Measurements from ENCODE around the gene OSBPL10. TPM values are rescaled to one million over a fixed set of nuclear protein-coding genes. Genes with fewer than 3 reads are reported as not detected.

Gene OSBPL10
- total RNA-seq, 1 donor from 2014 or later: 80.4 TPM

DNA sequence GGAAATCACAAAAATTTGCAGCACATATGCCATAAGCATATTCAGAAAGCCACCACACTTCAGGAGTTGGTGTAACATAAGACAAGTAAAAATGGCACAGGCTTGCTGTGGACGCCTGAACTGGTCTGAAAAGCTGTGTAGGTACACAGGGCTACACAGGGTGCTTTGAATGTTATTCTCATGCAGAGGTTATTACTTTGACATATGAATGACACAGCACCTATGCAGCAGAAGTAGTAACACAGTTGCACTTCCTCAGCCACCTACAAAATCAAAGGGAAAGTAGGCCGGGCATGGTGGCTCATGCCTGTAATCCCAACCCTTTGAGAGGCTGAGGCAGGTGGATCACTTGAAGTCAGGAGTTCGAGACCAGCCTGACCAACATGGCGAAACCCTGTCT, 54.5 kb downstream of the OSBPL10 start:
- DNase-seq (ENCODE audit: extremely low read depth, low read depth, low spot score): no peak

DNA sequence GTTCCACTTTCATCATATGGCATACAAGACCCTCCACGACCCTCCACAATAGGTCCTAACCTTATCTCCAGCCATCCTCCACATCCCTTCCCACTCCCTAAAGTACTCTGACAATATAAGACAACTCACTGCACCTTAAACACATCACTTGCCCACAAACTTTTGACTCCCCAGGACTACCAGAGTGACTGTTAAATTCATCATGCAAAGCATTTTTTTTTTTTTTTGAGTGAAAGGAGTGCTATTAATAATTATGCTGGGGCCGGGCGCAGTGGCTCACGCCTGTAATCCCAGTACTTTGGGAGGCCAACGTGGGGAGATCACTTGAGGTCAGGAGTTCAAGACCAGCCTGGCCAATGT, 55.8 kb downstream of the OSBPL10 start:
- DNase-seq (ENCODE audit: extremely low read depth, low read depth, low spot score): no peak

DNA sequence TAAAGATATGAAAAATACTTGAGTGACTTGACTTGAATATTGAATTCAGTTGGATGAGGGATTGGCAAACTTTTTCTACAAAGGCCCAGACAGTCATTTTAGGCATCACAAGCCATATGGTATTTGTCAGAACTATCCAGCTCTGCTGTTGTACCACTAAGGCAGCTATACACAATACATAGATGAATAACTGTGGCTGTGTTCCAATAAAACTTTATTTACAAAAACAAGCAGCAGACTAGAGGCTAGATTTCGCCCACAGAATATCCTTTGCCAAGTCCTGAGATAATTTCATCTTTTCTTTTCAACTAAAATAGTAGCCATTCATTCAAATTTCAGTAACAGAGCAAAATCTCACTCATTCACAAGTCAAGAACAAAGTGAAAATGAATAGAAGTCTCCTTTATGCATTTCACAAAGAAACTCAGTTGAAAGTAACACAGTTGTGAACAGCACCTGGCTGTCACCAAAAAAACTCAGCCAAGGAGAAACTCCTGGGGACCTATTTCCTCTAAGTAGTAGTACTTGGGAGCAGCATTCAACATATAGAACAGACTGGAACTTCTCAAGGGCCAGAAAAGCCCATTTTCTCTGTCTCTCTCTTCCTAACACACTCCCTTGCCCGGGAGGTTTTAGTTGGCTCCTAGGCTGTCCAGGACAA, 56.3 kb downstream of the OSBPL10 start:
- no peak for DNase-seq (ENCODE audit: extremely low read depth, low read depth, low spot score)

DNA sequence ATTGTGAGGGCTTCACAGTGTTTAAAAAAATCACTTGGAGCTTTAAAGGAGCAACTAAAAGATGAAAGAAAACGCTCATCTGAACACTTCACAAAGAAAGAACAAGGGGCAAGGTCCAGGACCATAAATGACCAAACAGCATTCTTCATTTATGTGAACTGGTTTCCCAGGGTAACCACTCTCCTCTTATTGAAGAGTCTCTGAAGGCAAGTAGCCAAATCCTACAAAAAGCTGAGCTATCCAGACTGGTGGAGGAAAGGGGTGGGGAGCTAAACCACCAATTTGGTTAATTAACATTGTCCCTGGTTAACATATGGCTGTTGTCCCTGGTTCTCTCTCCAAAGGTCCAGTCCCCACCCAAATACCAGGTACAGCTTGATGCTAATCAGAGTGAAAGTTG, 58.1 kb downstream of the OSBPL10 start:
- DNase-seq (ENCODE audit: extremely low read depth, low read depth, low spot score): no peak

DNA sequence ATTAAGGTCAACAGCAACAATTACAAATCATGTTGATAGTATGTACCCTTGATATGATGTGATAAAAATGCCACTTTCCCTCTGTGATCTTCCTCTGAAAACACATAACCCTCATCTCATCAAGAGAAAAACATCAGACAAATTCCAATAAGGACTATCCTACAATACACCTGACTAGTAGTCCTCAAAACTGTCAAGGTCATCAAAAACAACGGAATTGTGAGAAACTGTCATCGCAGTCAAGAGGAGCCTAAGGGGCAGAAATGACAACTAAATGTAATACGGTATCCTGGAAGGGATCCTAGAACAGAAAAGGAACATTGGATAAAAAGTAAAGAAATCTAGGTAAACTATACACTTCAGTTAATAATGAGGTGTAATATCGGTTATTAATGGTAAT, 59.2 kb downstream of the OSBPL10 start:
- DNase-seq (ENCODE audit: extremely low read depth, low read depth, low spot score): no peak

DNA sequence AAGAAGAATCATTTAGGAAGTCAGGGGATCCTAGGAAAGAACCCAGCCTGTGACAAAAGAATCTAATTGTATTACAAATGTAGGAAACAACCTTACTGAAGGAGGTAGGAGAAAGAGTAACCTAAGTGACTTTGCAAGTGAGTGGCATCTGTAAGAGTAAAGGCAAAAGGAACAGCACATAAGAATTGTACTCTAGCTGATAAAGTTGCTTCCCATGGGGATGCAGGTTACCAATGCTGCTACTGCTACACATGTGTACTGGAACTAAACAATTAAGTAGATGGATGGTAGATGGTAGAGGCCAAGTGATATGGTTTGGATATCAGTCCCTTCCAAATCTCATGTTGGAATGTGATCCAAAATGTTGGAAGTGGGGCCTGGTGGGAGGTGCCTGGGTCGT, 60.8 kb downstream of the OSBPL10 start:
- no peak for DNase-seq (ENCODE audit: extremely low read depth, low read depth, low spot score)

DNA sequence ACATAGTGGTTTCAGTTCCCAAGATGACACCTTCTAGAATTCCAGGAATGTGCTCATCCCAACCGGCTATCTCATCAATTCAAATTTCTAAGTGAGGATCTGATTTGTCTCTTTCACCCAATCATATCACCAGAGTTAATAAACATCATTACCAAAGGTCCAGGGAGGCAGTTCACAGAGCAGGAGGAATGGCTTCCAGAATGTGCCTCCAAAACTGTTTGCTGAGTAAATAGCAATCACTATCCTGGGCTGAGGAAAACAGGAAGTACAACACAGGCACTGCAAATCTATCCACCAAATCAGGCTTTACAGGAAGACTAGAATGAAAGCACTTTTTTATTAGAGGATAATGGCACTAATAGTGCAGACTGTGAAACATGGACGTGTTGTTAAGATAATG, 61.5 kb downstream of the OSBPL10 start:
- DNase-seq (ENCODE audit: extremely low read depth, low read depth, low spot score): no peak

DNA sequence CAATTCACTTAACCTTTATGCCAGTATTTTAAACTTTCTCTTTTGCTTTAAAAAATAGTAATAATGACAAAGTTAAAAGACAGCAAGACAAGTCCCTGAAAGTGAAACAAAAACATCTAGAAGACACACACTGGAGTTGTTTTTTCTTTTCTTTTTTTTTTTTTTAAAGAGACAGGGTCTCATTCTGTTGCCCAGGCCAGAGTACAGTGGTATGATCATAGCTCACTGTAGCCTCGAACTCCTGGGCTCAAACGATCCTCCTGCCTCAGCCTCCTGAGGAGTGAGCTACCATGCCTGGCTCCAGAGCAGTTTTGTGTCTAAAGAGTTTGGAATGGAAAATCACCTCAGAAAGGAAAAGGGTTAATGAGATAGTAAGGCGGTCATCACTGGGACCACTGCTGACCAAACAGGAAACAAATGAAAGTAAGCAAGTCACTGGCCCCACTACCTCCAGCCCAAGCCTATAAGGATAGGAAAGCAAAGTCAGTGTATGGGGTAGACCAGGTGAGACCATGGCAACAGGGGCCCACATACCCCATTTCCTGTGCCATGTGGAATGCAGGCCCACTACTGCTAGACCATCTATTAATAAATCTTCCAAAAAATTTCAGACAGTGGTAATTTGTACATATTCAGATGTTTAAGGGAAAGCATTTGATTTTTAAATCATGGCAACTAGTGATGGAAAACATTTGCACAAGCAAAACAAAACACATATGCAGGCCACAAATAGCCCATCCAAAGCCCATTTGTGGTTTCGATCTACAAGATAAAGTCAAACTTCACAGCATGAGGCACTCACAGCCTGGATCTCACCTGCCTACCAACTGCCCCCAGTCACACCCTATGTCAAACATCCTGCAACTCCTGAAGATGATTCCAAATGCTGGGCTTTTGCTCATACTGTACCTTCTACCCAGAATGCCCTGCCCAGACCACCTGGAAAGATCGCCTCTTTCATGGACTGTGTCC, 62.6 kb downstream of the OSBPL10 start:
- no peak for DNase-seq (ENCODE audit: extremely low read depth, low read depth, low spot score)

DNA sequence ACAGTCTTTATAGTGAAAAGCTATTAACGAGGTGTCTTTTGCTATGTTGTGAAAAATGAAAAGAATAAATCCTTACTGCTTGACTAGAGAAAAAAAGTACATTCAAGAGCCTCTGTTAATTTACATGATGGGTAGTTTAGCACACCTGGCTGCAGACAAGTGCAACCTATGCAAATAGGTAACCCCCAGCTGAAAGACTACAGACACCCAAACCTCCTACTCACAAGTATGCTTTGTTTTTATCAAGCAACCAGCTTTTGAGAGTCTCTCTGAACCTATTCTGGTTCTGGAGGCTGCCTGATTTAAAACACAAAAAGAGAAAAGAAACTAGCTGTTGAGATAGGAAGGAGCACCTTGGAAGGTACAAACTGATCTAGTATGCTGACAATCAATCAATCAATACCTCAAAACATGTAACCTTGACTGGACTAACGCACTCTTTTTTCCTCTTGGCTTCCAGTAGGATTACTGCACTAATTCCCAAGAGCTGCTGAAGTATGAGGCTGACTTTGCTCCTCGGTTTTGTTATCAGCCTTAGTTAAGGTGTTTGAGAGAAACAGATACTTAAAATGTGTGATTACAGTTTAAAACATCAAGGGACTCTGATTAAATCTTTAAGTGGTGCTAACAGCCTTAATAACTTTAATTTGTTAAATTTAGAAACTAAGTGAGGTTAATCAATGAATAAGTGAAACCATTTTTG, 63.6 kb downstream of the OSBPL10 start:
- no peak for DNase-seq (ENCODE audit: extremely low read depth, low read depth, low spot score)

DNA sequence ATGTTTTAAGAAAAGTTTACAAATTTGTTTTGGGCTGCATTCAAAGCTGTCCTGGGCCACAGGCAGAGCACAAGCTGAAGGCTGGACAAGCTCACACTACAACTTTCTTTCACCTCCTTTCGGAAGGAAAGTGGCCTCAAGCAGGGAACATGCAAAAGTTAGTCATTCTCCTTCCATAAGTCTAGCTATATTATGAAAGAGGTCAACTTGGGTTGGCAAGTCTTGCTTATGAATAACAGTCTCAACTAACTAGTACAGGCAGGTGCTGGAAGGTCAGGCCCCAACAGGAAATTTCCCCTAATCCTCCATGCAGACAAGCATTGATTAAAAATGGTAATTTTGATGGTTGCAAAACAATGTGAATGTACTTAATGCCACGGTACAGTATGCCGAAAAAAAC, 69.4 kb downstream of the OSBPL10 start:
- no peak for DNase-seq (ENCODE audit: extremely low read depth, low read depth, low spot score)

DNA sequence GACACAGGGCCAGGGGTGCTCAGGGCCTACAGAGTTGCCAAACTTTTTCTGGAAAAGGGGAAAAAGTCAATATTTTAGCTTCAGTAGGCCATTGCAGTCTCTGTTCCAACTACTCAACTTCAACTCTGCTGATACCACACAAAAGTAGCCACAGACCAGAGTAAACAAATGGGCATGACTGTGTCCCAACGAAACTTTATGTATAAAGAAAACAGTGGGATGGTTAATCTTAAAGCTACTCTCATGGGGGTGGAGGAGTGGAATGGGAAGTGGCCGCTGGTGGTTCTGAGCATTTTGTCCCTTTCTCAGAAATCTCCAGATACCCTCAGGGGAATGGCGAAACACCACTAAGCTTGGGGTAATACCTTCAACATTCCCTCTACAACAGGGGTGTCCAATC, 69.9 kb downstream of the OSBPL10 start:
- DNase-seq (ENCODE audit: extremely low read depth, low read depth, low spot score): no peak

DNA sequence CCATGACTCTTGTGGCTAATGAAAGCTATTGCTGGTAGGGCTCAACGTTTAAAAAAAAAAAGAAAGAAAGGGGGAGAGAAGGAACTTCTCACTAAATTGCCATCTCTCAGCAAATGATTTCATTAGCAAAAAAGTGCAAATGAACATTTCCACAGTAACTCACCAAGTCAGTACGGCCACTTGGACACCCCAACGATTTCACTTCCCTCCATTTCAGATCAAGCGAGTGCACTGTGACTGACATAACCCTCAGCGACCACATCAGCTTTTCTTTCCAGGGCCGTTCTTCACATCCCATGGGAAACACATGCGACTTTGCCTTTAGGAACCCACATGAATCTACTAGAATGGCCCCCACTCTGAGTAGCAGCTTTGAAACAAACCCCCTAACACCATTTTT, 71.6 kb downstream of the OSBPL10 start:
- DNase-seq (ENCODE audit: extremely low read depth, low read depth, low spot score): no peak

DNA sequence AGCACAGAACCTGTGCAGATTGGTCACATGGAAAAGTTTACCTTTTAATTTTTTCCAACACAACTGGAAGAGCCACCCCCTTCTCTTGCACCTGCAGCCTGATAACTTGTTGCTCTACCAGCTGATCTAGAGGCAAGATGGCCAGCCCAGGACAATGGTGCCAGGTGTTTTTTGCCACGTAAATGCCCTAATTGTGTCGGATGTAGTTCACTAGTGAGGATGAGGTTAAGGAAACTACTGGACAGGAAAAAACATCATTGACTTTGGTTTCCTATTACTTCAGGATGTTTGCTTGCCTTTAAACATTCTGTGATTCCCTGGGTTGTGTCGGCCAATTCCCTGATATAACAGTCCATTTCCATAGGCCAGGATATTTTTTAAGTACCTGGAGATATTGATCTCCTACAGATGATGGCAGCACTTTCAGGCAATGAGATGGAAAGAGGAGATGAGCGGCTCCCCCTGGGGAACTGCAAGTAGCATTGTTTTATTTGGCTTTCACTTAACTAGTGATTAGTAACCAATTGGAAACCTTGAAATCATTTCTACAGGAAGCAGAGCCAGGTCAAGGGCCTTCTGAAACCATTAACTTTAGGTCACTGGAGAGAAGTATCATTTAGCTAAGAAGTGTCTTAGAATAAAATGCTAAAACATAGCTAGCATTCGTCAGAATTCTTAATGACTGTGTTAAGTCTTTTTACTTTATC, 72.5 kb downstream of the OSBPL10 start:
- DNase-seq (ENCODE audit: extremely low read depth, low read depth, low spot score): peak; percentile 16

DNA sequence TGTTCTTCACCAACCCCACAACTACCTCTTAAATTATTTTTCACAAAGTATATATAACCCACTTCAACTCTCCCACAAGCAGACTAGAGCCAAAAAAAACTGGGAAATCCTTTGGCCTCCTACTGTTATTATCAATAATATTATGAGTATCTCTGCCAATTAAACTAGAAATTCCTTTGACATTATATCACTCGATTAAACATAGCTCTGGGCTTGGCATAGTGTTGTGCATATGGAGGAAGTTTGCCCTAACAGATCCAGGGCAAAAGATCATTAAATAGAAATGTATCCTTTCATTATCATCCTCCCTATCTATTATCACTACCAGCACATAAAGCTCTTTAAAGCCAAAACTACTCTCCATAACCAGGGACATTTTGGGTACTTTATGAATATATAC, 74.9 kb downstream of the OSBPL10 start:
- DNase-seq (ENCODE audit: extremely low read depth, low read depth, low spot score): no peak

DNA sequence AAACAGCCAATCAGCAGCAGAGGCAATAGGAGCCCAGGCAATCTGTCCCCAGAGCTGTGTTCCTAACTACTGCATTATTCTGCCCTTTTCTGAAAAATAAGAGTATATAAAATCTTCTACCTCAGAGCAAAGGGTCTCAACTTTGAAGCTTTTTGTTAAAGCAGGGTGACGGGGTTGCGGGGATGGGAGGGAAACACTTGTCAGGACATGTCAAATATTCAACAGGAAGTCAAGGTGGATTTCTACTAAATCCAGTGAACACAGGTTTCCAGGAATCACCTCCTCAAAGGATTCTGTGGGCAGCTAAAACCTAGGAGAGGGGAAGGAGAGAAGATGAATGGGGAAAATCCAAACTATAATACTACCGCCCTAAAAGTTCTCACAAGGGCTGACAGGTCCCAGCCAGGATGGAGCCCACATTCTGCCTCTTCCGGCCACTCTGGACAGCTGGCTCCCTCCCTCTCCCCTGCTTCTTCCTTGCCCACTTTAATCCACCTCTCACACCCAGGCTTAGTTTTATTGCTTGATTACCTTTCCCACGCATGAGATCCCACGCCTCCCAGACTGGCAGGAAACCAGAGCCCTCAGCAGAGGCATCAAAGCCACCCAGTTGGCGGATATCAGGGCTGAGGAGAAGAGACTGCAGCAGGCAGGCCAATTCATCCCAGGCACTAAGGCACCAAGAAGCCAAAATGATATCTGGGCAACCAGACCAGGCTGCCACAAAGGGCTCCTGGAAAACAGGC, 77.2 kb downstream of the OSBPL10 start:
- DNase-seq (ENCODE audit: extremely low read depth, low read depth, low spot score): no peak

DNA sequence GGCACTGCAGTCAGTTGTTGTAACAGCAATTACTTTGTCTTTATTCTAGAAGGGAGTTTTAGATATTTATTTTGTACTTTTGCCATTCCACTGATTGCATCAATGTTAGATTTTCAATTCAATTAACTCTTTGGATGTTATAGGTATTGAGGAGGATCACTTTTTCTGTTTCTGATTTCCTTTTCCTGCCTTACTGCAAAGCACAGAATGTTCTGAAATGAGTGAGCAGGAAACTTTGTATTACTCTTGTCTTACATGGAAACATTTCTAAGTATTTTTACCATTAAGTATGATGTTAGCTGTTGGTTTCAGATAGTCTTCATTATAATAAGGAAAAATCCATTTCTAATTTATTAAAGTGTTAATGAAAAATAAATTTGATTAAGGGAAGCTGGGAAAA, 80.5 kb downstream of the OSBPL10 start:
- no peak for DNase-seq (ENCODE audit: extremely low read depth, low read depth, low spot score)

DNA sequence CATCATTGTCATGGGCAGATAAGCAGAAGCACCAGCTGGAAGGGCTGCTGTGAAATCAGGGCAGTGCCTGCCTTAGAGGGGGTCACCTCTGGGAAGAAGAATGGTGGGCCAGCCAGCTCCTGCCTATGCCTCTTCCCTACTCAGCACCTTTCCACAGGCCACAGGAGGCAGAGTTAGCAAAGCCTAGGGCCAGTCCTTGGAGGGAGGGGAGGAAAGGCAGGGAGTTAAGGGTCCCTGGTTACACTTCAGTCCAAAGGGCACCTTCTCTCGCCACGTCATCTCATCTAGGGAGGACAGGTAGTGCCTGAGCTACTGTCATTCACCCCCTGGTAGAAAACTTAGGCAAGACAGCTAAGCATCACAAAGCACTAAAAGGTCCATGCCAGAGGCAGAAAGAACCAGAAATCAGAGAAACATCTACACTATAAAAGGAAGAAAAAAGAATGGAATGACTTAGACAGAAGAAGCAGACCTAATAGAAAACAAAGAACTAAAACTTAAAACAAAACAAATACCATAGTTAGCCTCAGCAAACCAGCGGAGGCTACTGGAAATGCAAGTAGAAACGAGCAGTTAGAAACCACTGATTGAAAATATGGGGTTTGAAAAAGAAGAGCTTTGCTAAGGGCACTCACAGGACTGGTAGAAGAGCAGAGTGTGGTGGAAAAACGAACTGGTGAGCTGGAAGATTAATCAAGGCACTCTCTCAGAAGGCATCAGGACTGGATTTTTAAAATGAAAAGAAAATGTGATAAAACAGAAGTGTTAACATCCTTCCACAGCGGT, 84.2 kb downstream of the OSBPL10 start:
- no peak for DNase-seq (ENCODE audit: extremely low read depth, low read depth, low spot score)

DNA sequence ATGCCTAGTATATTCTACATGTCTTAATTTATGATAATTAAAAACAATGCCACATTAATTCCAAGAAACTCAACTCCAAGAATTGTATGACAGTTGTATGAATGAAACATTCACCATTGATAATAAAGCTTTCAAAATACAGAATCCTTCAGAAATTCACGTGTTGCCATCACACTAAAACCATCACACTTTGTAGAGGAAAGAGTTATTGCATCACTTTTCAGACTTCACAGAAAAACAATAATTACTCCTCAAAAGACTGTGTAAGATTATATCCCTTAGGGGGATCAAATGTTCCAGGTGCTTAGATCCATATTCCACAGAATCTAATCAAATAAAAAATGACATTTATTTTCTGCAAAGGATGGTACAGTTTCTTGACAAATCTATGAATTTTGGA, 85.0 kb downstream of the OSBPL10 start:
- DNase-seq (ENCODE audit: extremely low read depth, low read depth, low spot score): no peak

DNA sequence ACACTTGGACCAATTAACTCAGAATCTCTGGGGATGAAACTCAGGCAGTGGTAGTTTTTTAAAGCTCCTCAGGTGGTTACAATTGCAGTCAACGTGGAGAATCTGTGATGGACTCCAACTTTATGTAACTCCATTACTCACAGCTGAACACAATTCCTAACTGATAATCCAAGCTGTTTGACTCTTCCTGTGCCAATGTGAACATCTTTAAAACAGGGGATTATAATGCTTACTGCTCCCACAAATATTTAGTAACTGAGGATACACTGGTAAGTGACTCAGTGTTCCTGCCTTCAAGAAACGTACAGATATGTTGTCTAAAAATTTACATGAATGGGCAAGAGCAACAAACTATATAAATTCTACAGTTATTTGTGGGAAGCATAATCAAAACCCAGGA, 85.6 kb downstream of the OSBPL10 start:
- DNase-seq (ENCODE audit: extremely low read depth, low read depth, low spot score): no peak
